ENCODE measurements around the gene ERCC6L. TPM values are rescaled to one million over a fixed set of nuclear protein-coding genes. Genes with fewer than 3 reads are reported as not detected.
"Not testable (repeated sequence)": the region's sequence is repeated elsewhere in the genome, so short reads cannot be mapped to it uniquely, and the experiment has no call there.

Gene ERCC6L
- polyA plus RNA-seq, 1 experiment: 1.7 TPM

DNA sequence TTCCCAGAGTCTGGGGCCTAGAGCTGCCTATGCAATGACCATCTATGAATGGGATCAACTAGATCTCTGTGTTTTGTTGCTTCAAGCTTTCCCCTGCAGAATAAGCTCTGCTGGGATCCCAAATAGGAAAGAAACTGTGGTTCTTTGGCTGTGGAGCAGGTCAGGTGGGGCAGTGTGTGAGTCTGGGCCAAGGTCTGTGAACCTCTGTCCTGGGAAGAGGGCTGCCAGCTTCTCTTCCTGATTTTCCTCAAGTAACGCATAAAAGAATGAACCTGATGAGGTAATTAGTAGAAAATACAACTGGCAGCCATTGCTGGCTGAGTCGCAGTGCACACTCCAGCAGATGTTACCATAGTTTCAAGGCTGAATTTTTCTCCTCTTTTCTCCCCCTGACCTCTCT, 61.8 kb downstream of the ERCC6L start:
- H3K27me3 ChIP-seq (ENCODE audit: control insufficient read depth, insufficient read depth, low read length): no peaks in the 10 kb centered on the region
- no peak for DNase-seq (ENCODE audit: low read depth, low spot score)
- ChIA-PET POLR2A (no interaction called here), CTCF (no interaction called here)
- H3K4me3 ChIP-seq (ENCODE audit: low read depth, low read length): no peak overlapping the region
- H3K27ac ChIP-seq (ENCODE audit: low read depth, low read length): no peak overlapping the region
- no peak for TF ChIP-seq CTCF (IDR thresholded peaks at IDR 0.05; ENCODE audit: low read depth, low read length)
- H3K9me3 ChIP-seq (ENCODE audit: control insufficient read depth, insufficient read depth, low read length): no peaks in the 10 kb centered on the region; the same call in 1 of the 2 replicates

DNA sequence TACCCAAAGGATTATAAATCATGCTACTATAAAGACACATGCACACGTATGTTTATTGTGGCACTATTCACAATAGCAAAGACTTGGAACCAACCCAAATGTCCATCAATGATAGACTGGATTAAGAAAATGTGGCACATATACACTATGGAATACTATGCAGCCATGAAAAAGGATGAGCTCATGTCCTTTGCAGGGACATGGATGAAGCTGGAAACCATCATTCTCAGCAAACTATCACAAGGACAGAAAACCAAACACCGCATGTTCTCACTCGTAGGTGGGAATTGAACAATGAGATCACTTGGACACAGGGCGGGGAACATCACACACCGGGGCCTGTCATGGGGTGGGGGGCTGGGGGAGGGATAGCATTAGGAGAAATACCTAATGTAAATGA, 62.5 kb downstream of the ERCC6L start:
- H3K27me3 ChIP-seq (ENCODE audit: control insufficient read depth, insufficient read depth, low read length); POLR2A ChIA-PET; H3K4me3 ChIP-seq (ENCODE audit: low read depth, low read length); CTCF ChIA-PET; H3K27ac ChIP-seq (ENCODE audit: low read depth, low read length); DNase-seq (ENCODE audit: low read depth, low spot score); H3K9me3 ChIP-seq (ENCODE audit: control insufficient read depth, insufficient read depth, low read length): not testable (repeated sequence)

GRCh38 chrX:72169008-72169728, 69.7 kb downstream of the ERCC6L start:
- CTCF ChIA-PET: no interaction called here

GRCh38 chrX:72165551-72165950, 73.3 kb downstream of the ERCC6L start:
- no peak for TF ChIP-seq CTCF (IDR thresholded peaks at IDR 0.05; ENCODE audit: low read depth, low read length)
- H3K27ac ChIP-seq (ENCODE audit: low read depth, low read length): no peak overlapping the region
- DNase-seq (ENCODE audit: low read depth, low spot score): no peak
- CTCF ChIA-PET: no interaction called here
- POLR2A ChIA-PET: no interaction called here
- no peaks in the 10 kb centered on the region for H3K9me3 ChIP-seq (ENCODE audit: control insufficient read depth, insufficient read depth, low read length)
- no peak overlapping the region for H3K4me3 ChIP-seq (ENCODE audit: low read depth, low read length)
- no peaks in the 10 kb centered on the region for H3K27me3 ChIP-seq (ENCODE audit: control insufficient read depth, insufficient read depth, low read length)

More at GRCh38 chrX:72169008-72169728, 69.7 kb downstream of the ERCC6L start:
- H3K27me3 ChIP-seq (ENCODE audit: control insufficient read depth, insufficient read depth, low read length): no peaks in the 10 kb centered on the region
- H3K4me3 ChIP-seq (ENCODE audit: low read depth, low read length): no peak overlapping the region
- no peaks in the 10 kb centered on the region for H3K9me3 ChIP-seq (ENCODE audit: control insufficient read depth, insufficient read depth, low read length)
- no peak for TF ChIP-seq CTCF (IDR thresholded peaks at IDR 0.05; ENCODE audit: low read depth, low read length)
- DNase-seq (ENCODE audit: low read depth, low spot score): no peak
- H3K27ac ChIP-seq (ENCODE audit: low read depth, low read length): no peak overlapping the region
- POLR2A ChIA-PET: no interaction called here

- H3K4me3 ChIP-seq (ENCODE audit: low read depth, low read length): no peak overlapping the region
- ChIA-PET CTCF (no interaction called here), POLR2A (no interaction called here)
- no peak for DNase-seq (ENCODE audit: low read depth, low spot score)
- peaks cover 4% of the 10 kb centered on the region for H3K27me3 ChIP-seq (ENCODE audit: control insufficient read depth, insufficient read depth, low read length)
- no peak overlapping the region for H3K27ac ChIP-seq (ENCODE audit: low read depth, low read length)
- no peak for TF ChIP-seq CTCF (IDR thresholded peaks at IDR 0.05; ENCODE audit: low read depth, low read length)
- H3K9me3 ChIP-seq (ENCODE audit: control insufficient read depth, insufficient read depth, low read length): no peaks in the 10 kb centered on the region; the same call in 1 of the 2 replicates
Measured at GRCh38 chrX:72159769-72160168, 79.1 kb downstream of the ERCC6L start.

Data from AG04450 (cell line).